K562 (cell line): ENCODE results near the gene TMEM25. TPM values are rescaled to one million over a fixed set of nuclear protein-coding genes. Genes with fewer than 3 reads are reported as not detected.

Experiments
- ATAC-seq: fragments of 200-7000 bp; cut with Tn5 transposase; 3 replicates; pipeline ENCODE4 v1.9.1; 2020; ENCODE audit warnings: moderate library complexity
- BruUV-seq: library from RNA; stranded (reverse); fragments of 400-500 nt; replicated peaks from 2 replicates; lab custom pipeline; 2021; lab: Mats Ljungman, UMichigan
- CTCF ChIA-PET: fragments of 300-600 bp; formaldehyde crosslinking; extraction: SDS; loops from one replicate; lab custom pipeline; 2021; ENCODE audit warnings: low intra/inter-chr PET ratio; lab: Yijun Ruan, JAX
- POLR2A ChIA-PET: fragments of 300-600, 350-650 bp; sonication (Branson Sonifier 250); formaldehyde crosslinking; extraction: SDS; loops from one replicate; lab custom pipeline; 2021; ENCODE audit warnings: antibody characterized with exemption, inconsistent platforms; lab: Yijun Ruan, JAX
- DNase-seq, 4 experiments: peaks; one replicate each; pipeline versions ENCODE4 v3.0.0 to v3.0.0-alpha.2; 2011 to 2018; ENCODE audit warnings: low spot score in 3 of 4, mixed read lengths in 3 of 4; ENCODE audit errors: extremely low read depth in 1 of 4
- FAIRE-seq: peaks from 2 replicates; lab custom pipeline; 2011; peaks lifted over from hg19 to GRCh38; lab: Jason Lieb, UNC
- H2AFZ ChIP-seq: 2 replicates; pipeline ENCODE4 v1.6.0; 2011; ENCODE audit warnings: low read depth, low read length, control low read depth, inconsistent platforms
- H3K27ac ChIP-seq: fragments of 200-600 bp; 3 replicates; pipeline ENCODE4 v1.8.0; 2011; ENCODE audit warnings: low read depth, mild to moderate bottlenecking, control low read depth, inconsistent platforms, low read length, moderate library complexity, mixed read lengths; ENCODE audit errors: extremely low read depth
- H3K27me3 ChIP-seq, 2 experiments: fragments of 300-600 bp in 1 of 2; 2 replicates in 1 of 2; 3 replicates in 1 of 2; pipeline versions ENCODE4 v1.6.0 to v1.8.0; 2011; ENCODE audit warnings: inconsistent platforms in 2 of 2, low read length in 2 of 2, mild to moderate bottlenecking in 1 of 2, mixed read lengths in 1 of 2, moderate library complexity in 1 of 2; ENCODE audit not compliant: control insufficient read depth in 2 of 2, insufficient read depth in 2 of 2
- H3K36me3 ChIP-seq: fragments of 300-600 bp; 3 replicates; pipeline ENCODE4 v1.8.0; 2011; ENCODE audit warnings: mild to moderate bottlenecking, low read length, inconsistent platforms; ENCODE audit not compliant: control insufficient read depth, insufficient read depth
- H3K4me1 ChIP-seq, 2 experiments: fragments of 200-600 bp in 1 of 2; replicated peaks in 1 of 2; 2 replicates in 1 of 2; 3 replicates in 1 of 2; pipeline versions ENCODE4 v1.5.1 to v1.8.0; 2011; ENCODE audit warnings: inconsistent platforms in 2 of 2, low read length in 2 of 2, mild to moderate bottlenecking in 1 of 2, mixed read lengths in 1 of 2, moderate library complexity in 1 of 2; ENCODE audit not compliant: control insufficient read depth in 2 of 2, insufficient read depth in 2 of 2
- H3K4me2 ChIP-seq: 2 replicates; pipeline ENCODE4 v1.6.1; 2011; ENCODE audit warnings: low read length, control low read depth, inconsistent platforms, mixed read lengths; ENCODE audit not compliant: insufficient read depth
- H3K4me3 ChIP-seq: fragments of 200-600 bp; sonication (generic), shearing (Covaris generic); 2 replicates; pipeline ENCODE4 v1.5.1; 2016; ENCODE audit warnings: control low read depth, inconsistent platforms
- H3K79me2 ChIP-seq: fragments of 200-600 bp; 3 replicates; pipeline ENCODE4 v1.8.0; 2011; ENCODE audit warnings: low read length, inconsistent platforms; ENCODE audit not compliant: control insufficient read depth, insufficient read depth
- H3K9ac ChIP-seq, 2 experiments: 2 replicates each; pipeline versions ENCODE4 v1.6.0 to v1.6.1; 2011; ENCODE audit warnings: low read depth in 2 of 2, low read length in 2 of 2, control low read depth in 1 of 2, inconsistent platforms in 1 of 2, mild to moderate bottlenecking in 1 of 2, mixed read lengths in 1 of 2; ENCODE audit not compliant: insufficient read depth in 1 of 2
- H3K9me1 ChIP-seq: one replicate; pipeline ENCODE4 v1.6.0; 2011; ENCODE audit warnings: inconsistent platforms, mild to moderate bottlenecking, low read length, moderate library complexity; ENCODE audit not compliant: control insufficient read depth, insufficient read depth
- H3K9me3 ChIP-seq: replicated peaks from 2 replicates; pipeline ENCODE4 v1.5.1; 2011; ENCODE audit warnings: low read depth, low read length, inconsistent platforms; ENCODE audit not compliant: control insufficient read depth, insufficient read depth
- H4K20me1 ChIP-seq: replicated peaks from 2 replicates; pipeline ENCODE4 v1.6.1; 2011; ENCODE audit warnings: low read length, inconsistent platforms, mixed read lengths; ENCODE audit not compliant: control insufficient read depth, insufficient read depth
- GATA2 ChIP-seq: sonication (generic); formaldehyde crosslinking; IDR thresholded peaks from 2 replicates; pipeline ENCODE4 v1.4.0; 2020; ENCODE audit warnings: mild to moderate bottlenecking, missing genetic modification reagents
- KLF10 ChIP-seq: fragments of 250-450 bp; sonication (Bioruptor Pico); IDR thresholded peaks from 2 replicates; pipeline ENCODE4 v1.6.1; 2021; ENCODE audit warnings: matching md5 sums
- RBM34 ChIP-seq: fragments of 200-400 bp; formaldehyde crosslinking; IDR thresholded peaks from 2 replicates; pipeline ENCODE4 v1.6.1; 2018; ENCODE audit warnings: low read length, borderline replicate concordance; ENCODE audit not compliant: insufficient read depth
- STAT6 ChIP-seq: sonication (generic); formaldehyde crosslinking; IDR thresholded peaks from 2 replicates; pipeline ENCODE4 v1.8.1; 2023; ENCODE audit warnings: mild to moderate bottlenecking, missing genetic modification reagents
- TRIM25 ChIP-seq: fragments of 450-650 bp; IDR thresholded peaks from 2 replicates; pipeline ENCODE4 v1.7.0; 2016; ENCODE audit warnings: borderline replicate concordance
- ZNF239 ChIP-seq: fragments of 250-450 bp; sonication (Bioruptor Pico); IDR thresholded peaks from 2 replicates; pipeline ENCODE4 v1.4.0; 2020; ENCODE audit warnings: mild to moderate bottlenecking
- ZNF24 ChIP-seq: fragments of 450-650 bp; IDR thresholded peaks from 2 replicates; pipeline ENCODE4 v1.6.1; 2016
- ZNF511 ChIP-seq: sonication (generic); formaldehyde crosslinking; IDR thresholded peaks from 2 replicates; pipeline ENCODE4 v1.8.0; 2022; ENCODE audit warnings: mild to moderate bottlenecking, missing genetic modification reagents
- WGBS: fragments of 100-300 bp; shearing (Covaris generic); methylation state at CpG from one replicate; pipeline ENCODE4 v1.1.6; 2016; ENCODE audit warnings: low coverage, mixed read lengths; ENCODE audit not compliant: insufficient coverage; ENCODE audit errors: missing lambda C conversion rate; 5-methylcytosine and 5-hydroxymethylcytosine counted together
- in situ Hi-C: fragments of 300-500 bp; cut with MboI; formaldehyde crosslinking; loops from 4 replicates; pipeline ENCODE4 v1.15.0; 2018; ENCODE audit warnings: inconsistent platforms, mixed read lengths
- intact Hi-C: fragments of 100-400 bp; cut with micrococcal nuclease; formaldehyde crosslinking; loops from 2 replicates; pipeline ENCODE4 v1.14.2; 2022
- polyA plus RNA-seq, 8 experiments: library from polyadenylated mRNA; depleted of rRNA in 4 of 8; stranded (reverse) in 5 of 8; unstranded in 3 of 8; fragments of >200 nt; fragmentation: Nextera tagmentation in 2 of 8; fragmentation: Illumina TruSeq in 1 of 8; extraction: Ambion mirVana in 2 of 8; extraction: Trizol in 1 of 8; gene quantifications; 2 replicates each; pipeline versions ENCODE4 v1.2.1 to v1.2.3, GENCODE V29; 2011 to 2014; ENCODE audit warnings: inconsistent platforms in 1 of 8, missing spikeins in 1 of 8
- total RNA-seq, 7 experiments: library from RNA; depleted of rRNA in 6 of 7; stranded (reverse); fragments of >200 nt in 6 of 7; fragmentation: Illumina TruSeq in 2 of 7; extraction: Trizol in 2 of 7; gene quantifications; 2 replicates each; pipeline versions ENCODE4 v1.2.1 to v1.2.3, GENCODE V29; 2011 to 2021; ENCODE audit warnings: low replicate concordance in 1 of 7

TMEM25 gene
- total and polyA plus RNA-seq, 9 of the 15 experiments (the other 6 are each of a cell fraction or from before 2014, with no cell fraction given) = 0.34 to 3.8 (median 2.0) TPM

- H3K9me3 ChIP-seq = no peaks in the 10 kb centered on the region
- H3K9ac ChIP-seq = peak overlapping the region; percentile 44 to 69; a peak in 2 of 4 replicates
- H4K20me1 ChIP-seq = no peaks in the 10 kb centered on the region
- H3K27ac ChIP-seq = no peak overlapping the region
- BruUV-seq = TSS peak; percentile 71
- in situ Hi-C loops = no loop called here
- intact Hi-C loops = loop anchor here (5.0 kb wide), 1 partner anchor 38 kb away; the partner anchor contains the start of gene IFT46
- H3K4me3 ChIP-seq = peak overlapping the region; percentile 65; the same call in 1 of the 2 replicates
- no peaks in the 10 kb centered on the region; the same call in 2 of the 3 replicates for H3K79me2 ChIP-seq
- POLR2A ChIA-PET = interaction anchor here (0.6 to 1.5 kb wide), 5 partner anchors 17 to 270 kb away, joined by 3 to 8 read pairs (median 3); no protein-coding TSS in a partner anchor
- peaks cover 9 to 43% of the 10 kb centered on the region in 2 experiments; a peak in 4 of 5 replicates for H3K4me1 ChIP-seq
- ATAC-seq (no peak), DNase-seq (no peak), FAIRE-seq (no peak)
- H3K36me3 ChIP-seq = peaks cover 6% of the 10 kb centered on the region; the same call in 2 of the 3 replicates
- no peaks in the 10 kb centered on the region for H3K9me1 ChIP-seq
- peak overlapping the region; percentile 91; the same call in 1 of the 2 replicates for H2AFZ ChIP-seq
- H3K4me2 ChIP-seq = peak overlapping the region; percentile 85
- H3K27me3 ChIP-seq = no peaks in the 10 kb centered on the region
- CTCF ChIA-PET = no interaction called here
- WGBS = 58% methylated on average over 5 of the region's 5 CpGs
- TF ChIP-seq ZNF511 (CRISPR knock-in tag) (no peak), KLF10 (CRISPR knock-in tag) (no peak), TRIM25 (no peak), STAT6 (CRISPR knock-in tag) (no peak), GATA2 (CRISPR knock-in tag) (0 out of 2 replicates have a peak, but pooled peaks have one; percentile 35), ZNF24 (no peak), ZNF239 (CRISPR knock-in tag) (no peak), RBM34 (no peak)
These were observed 1.3 kb upstream of the TMEM25 start for GRCh38 chr11:118529584-118530175.
